GM12878 (cell line): Measurements from ENCODE around the gene TLE2. TPM values are rescaled to one million over a fixed set of nuclear protein-coding genes. Genes with fewer than 3 reads are reported as not detected.

Source experiments
- ATAC-seq: fragments of 200-7000 bp; cut with Tn5 transposase; 3 replicates; pipeline ENCODE4 v1.9.1; 2020; ENCODE audit warnings: mild to moderate bottlenecking, moderate library complexity
- BruUV-seq: library from RNA; stranded (reverse); fragments of 400-500 nt; replicated peaks from 2 replicates; lab custom pipeline; 2021; lab: Mats Ljungman, UMichigan
- CTCF ChIA-PET: fragments of 300-600 bp; sonication (Branson Sonifier 250); formaldehyde crosslinking; extraction: SDS; loops from one replicate; lab custom pipeline; 2021; ENCODE audit warnings: inconsistent platforms; lab: Yijun Ruan, JAX
- POLR2A ChIA-PET: fragments of 350-600 bp; formaldehyde crosslinking; extraction: SDS; loops from one replicate; lab custom pipeline; 2021; ENCODE audit warnings: inconsistent platforms; lab: Charles Lee
- RAD21 ChIA-PET: fragments of 300-600 bp; sonication (Branson Sonifier 250); formaldehyde crosslinking; loops from one replicate; lab custom pipeline; 2023; ENCODE audit warnings: antibody characterized with exemption; ENCODE audit not compliant: unreplicated experiment; lab: Charles Lee
- SMC1A ChIA-PET: fragments of 300-600 bp; sonication (Branson Sonifier 250); formaldehyde crosslinking; loops from one replicate; lab custom pipeline; 2023; ENCODE audit not compliant: unreplicated experiment, uncharacterized antibody; lab: Charles Lee
- DNase-seq: peaks from one replicate; pipeline ENCODE4 v3.0.0-alpha.2; 2011; ENCODE audit warnings: low read depth, low spot score
- FAIRE-seq: peaks from 3 replicates; lab custom pipeline; 2011; peaks lifted over from hg19 to GRCh38; lab: Jason Lieb, UNC
- H2AFZ ChIP-seq: 2 replicates; pipeline ENCODE4 v1.6.0; 2011; ENCODE audit warnings: low read depth, low read length, control low read depth; ENCODE audit not compliant: control insufficient read depth
- H3K27ac ChIP-seq: 2 replicates; pipeline ENCODE4 v1.5.1; 2011; ENCODE audit warnings: control low read depth; ENCODE audit not compliant: control insufficient read depth, insufficient read depth
- H3K27me3 ChIP-seq, 2 experiments: replicated peaks in 1 of 2; 2 replicates each; pipeline versions ENCODE4 v1.6.0 to v1.6.1; 2011; ENCODE audit warnings: low read length in 1 of 2; ENCODE audit not compliant: control insufficient read depth in 2 of 2, insufficient read depth in 2 of 2
- H3K36me3 ChIP-seq, 2 experiments: 2 replicates each; pipeline ENCODE4 v1.5.1; 2011; ENCODE audit warnings: low read length in 1 of 2; ENCODE audit not compliant: control insufficient read depth in 2 of 2, insufficient read depth in 2 of 2
- H3K4me1 ChIP-seq: 2 replicates; pipeline ENCODE4 v1.6.1; 2011; ENCODE audit warnings: mild to moderate bottlenecking, low read length, moderate library complexity, mixed read lengths; ENCODE audit not compliant: control insufficient read depth, insufficient read depth
- H3K4me2 ChIP-seq: 2 replicates; pipeline ENCODE4 v1.6.0; 2011; ENCODE audit warnings: control low read depth; ENCODE audit not compliant: control insufficient read depth, insufficient read depth
- H3K4me3 ChIP-seq: fragments of 200-600 bp; sonication (generic); 2 replicates; pipeline ENCODE4 v1.5.1; 2016
- H3K79me2 ChIP-seq: 2 replicates; pipeline ENCODE4 v1.6.0; 2011; ENCODE audit warnings: low read length; ENCODE audit not compliant: control insufficient read depth, insufficient read depth
- H3K9ac ChIP-seq: 2 replicates; pipeline ENCODE4 v1.8.0; 2011; ENCODE audit warnings: low read length, control low read depth, mixed read lengths; ENCODE audit not compliant: control insufficient read depth, insufficient read depth
- H3K9me3 ChIP-seq: replicated peaks from 3 replicates; pipeline ENCODE4 v1.5.1; 2011; ENCODE audit warnings: mild to moderate bottlenecking, low read length; ENCODE audit not compliant: control insufficient read depth, insufficient read depth
- H4K20me1 ChIP-seq: 2 replicates; pipeline ENCODE4 v1.6.0; 2011; ENCODE audit not compliant: control insufficient read depth, insufficient read depth
- BCL3 ChIP-seq: IDR thresholded peaks from 2 replicates; pipeline ENCODE4 v1.6.1; 2011; ENCODE audit warnings: borderline replicate concordance, low read depth, mild to moderate bottlenecking, moderate library complexity, low read length; ENCODE audit not compliant: insufficient read depth, poor library complexity, severe bottlenecking
- CBX3 ChIP-seq: fragments of 200-600 bp; sonication (generic); IDR thresholded peaks from 2 replicates; pipeline ENCODE4 v1.6.1; 2016; ENCODE audit warnings: low read depth, borderline replicate concordance
- CREB1 ChIP-seq: IDR thresholded peaks from 2 replicates; pipeline ENCODE4 v1.6.1; 2012; ENCODE audit warnings: low read depth, mild to moderate bottlenecking, inconsistent platforms
- FOS ChIP-seq: IDR thresholded peaks from 3 replicates; pipeline ENCODE4 v1.6.1; 2011; ENCODE audit warnings: borderline replicate concordance; ENCODE audit not compliant: insufficient read length; ENCODE audit errors: extremely low read depth
- IKZF1 ChIP-seq: fragments of 450-650 bp; conservative IDR thresholded peaks from 2 replicates; pipeline ENCODE4 v1.6.1; 2017; ENCODE audit warnings: antibody characterized with exemption, mild to moderate bottlenecking
- JUNB ChIP-seq: IDR thresholded peaks from 2 replicates; pipeline ENCODE4 v1.6.1; 2016; ENCODE audit warnings: antibody characterized with exemption, mild to moderate bottlenecking
- MEF2A ChIP-seq: IDR thresholded peaks from 2 replicates; pipeline ENCODE4 v1.6.1; 2011; ENCODE audit warnings: low read depth, mild to moderate bottlenecking, low read length, moderate library complexity; ENCODE audit not compliant: insufficient read depth
- NBN ChIP-seq: fragments of 450-650 bp; IDR thresholded peaks from 2 replicates; pipeline ENCODE4 v1.6.1; 2016
- RAD21 ChIP-seq: IDR thresholded peaks from 2 replicates; pipeline ENCODE4 v1.6.1; 2011; ENCODE audit warnings: mild to moderate bottlenecking, low read depth, low read length, moderate library complexity; ENCODE audit not compliant: insufficient read depth
- SMAD5 ChIP-seq: IDR thresholded peaks from 2 replicates; pipeline ENCODE4 v1.6.1; 2016; ENCODE audit warnings: antibody characterized with exemption, low read depth
- STAT1 ChIP-seq: fragments of 450-650 bp; conservative IDR thresholded peaks from 2 replicates; pipeline ENCODE4 v1.6.1; 2014; ENCODE audit warnings: antibody characterized with exemption, mild to moderate bottlenecking
- TCF3 ChIP-seq: IDR thresholded peaks from 2 replicates; pipeline ENCODE4 v1.6.1; 2012; ENCODE audit warnings: low read depth, mild to moderate bottlenecking, low read length, borderline replicate concordance; ENCODE audit not compliant: insufficient read depth
- ZSCAN29 ChIP-seq: fragments of 450-650 bp; IDR thresholded peaks from 2 replicates; pipeline ENCODE4 v1.6.1; 2017; ENCODE audit warnings: mild to moderate bottlenecking, moderate library complexity
- WGBS: methylation state at CpG from one replicate; pipeline ENCODE4 v1.1.6; 2016; ENCODE audit warnings: low lambda C conversion rate; ENCODE audit not compliant: insufficient replicate concordance, insufficient coverage; ENCODE audit errors: missing lambda C conversion rate; 5-methylcytosine and 5-hydroxymethylcytosine counted together
- in situ Hi-C: fragments of 300-500 bp; cut with MboI; formaldehyde crosslinking; loops from 9 replicates; pipeline ENCODE4 v1.14.3; 2018; ENCODE audit warnings: mixed read lengths
- intact Hi-C: fragments of 100-400 bp; cut with micrococcal nuclease; formaldehyde crosslinking; loops from one replicate; pipeline ENCODE4 v1.14.2; 2022; ENCODE audit not compliant: unreplicated experiment
- polyA plus RNA-seq, 11 experiments: library from polyadenylated mRNA; depleted of rRNA in 4 of 11; unstranded in 6 of 11; stranded (reverse) in 5 of 11; fragments of >200 nt; fragmentation: Nextera tagmentation in 4 of 11; fragmentation: Illumina TruSeq in 1 of 11; extraction: Ambion mirVana in 4 of 11; extraction: Trizol in 1 of 11; gene quantifications; 1 replicate in 1 of 11; 2 replicates in 10 of 11; pipeline versions ENCODE4 v1.2.1 to v1.2.3, GENCODE V29; 2011 to 2016; ENCODE audit warnings: inconsistent platforms in 2 of 11, missing spikeins in 2 of 11, low read depth in 1 of 11
- total RNA-seq, 4 experiments: library from RNA; depleted of rRNA in 3 of 4; stranded (reverse); fragments of >200 nt in 3 of 4; fragmentation: Illumina TruSeq in 1 of 4; extraction: Trizol in 1 of 4; gene quantifications; 2 replicates each; pipeline versions ENCODE4 v1.2.1 to v1.2.3, GENCODE V29; 2013 to 2021
- TF ChIP-seq, protein P1 (sequence below): IDR thresholded peaks from 2 replicates; pipeline ENCODE4 v1.6.1; 2011; ENCODE audit warnings: mild to moderate bottlenecking, low read depth, low read length, moderate library complexity; ENCODE audit not compliant: insufficient replicate concordance
- TF ChIP-seq, protein P2 (sequence below): fragments of 450-650 bp; conservative IDR thresholded peaks from 2 replicates; pipeline ENCODE4 v1.6.1; 2017; ENCODE audit warnings: mild to moderate bottlenecking, moderate library complexity
- TF ChIP-seq, protein P3 (sequence below): fragments of 450-650 bp; IDR thresholded peaks from 2 replicates; pipeline ENCODE4 v1.6.1; 2014; ENCODE audit warnings: mild to moderate bottlenecking

Gene TLE2
- total and polyA plus RNA-seq, 10 of the 15 experiments (the other 5 are each of a cell fraction or from before 2014, with no cell fraction given), result 0.05 to 0.21 (median 0.11) TPM; not detected in 5

- Histone ChIP-seq H2AFZ (peak overlapping the region; percentile 49; the same call in 1 of the 2 replicates), H3K27me3 (no peaks in the 10 kb centered on the region), H3K27ac (no peak overlapping the region), H3K4me3 (no peak overlapping the region), H4K20me1 (no peaks in the 10 kb centered on the region), H3K36me3 (no peaks in the 10 kb centered on the region), H3K9me3 (no peaks in the 10 kb centered on the region), H3K79me2 (no peaks in the 10 kb centered on the region), H3K4me1 (peaks cover 4% of the 10 kb centered on the region; the same call in 1 of the 2 replicates), H3K9ac (no peak overlapping the region), H3K4me2 (no peak overlapping the region)
- FAIRE-seq, result peak; percentile 56
- DNase-seq, result peak; percentile 65
- POLR2A ChIA-PET, result interaction anchor here (0.7 kb wide), 1 partner anchor 75 kb away, joined by 4 read pairs; no protein-coding TSS in a partner anchor
- in situ Hi-C loops, result loop anchor here (5.0 kb wide), 1 partner anchor 140 kb away; no protein-coding TSS in a partner anchor
- ATAC-seq, result peak; percentile 78
- RAD21 ChIA-PET, result interaction anchor here (1.0 to 1.8 kb wide), 6 partner anchors 11 to 163 kb away, joined by 3 to 10 read pairs (median 3); no protein-coding TSS in a partner anchor
- 42% methylated on average over 14 of the region's 17 CpGs for WGBS
- CTCF ChIA-PET, result interaction anchor here (0.6 to 3.0 kb wide), 12 partner anchors 8 to 198 kb away, joined by 3 to 33 read pairs (median 4); no protein-coding TSS in a partner anchor
- BruUV-seq, result no TSS peak
- SMC1A ChIA-PET, result interaction anchor here (1.2 to 2.6 kb wide), 3 partner anchors 113 to 166 kb away, joined by 3 to 9 read pairs (median 5); no protein-coding TSS in a partner anchor
- intact Hi-C loops, result loop anchor here (1.0 to 2.0 kb wide), 3 partner anchors 112 to 201 kb away; no protein-coding TSS in a partner anchor
- TF ChIP-seq, protein P1, sequence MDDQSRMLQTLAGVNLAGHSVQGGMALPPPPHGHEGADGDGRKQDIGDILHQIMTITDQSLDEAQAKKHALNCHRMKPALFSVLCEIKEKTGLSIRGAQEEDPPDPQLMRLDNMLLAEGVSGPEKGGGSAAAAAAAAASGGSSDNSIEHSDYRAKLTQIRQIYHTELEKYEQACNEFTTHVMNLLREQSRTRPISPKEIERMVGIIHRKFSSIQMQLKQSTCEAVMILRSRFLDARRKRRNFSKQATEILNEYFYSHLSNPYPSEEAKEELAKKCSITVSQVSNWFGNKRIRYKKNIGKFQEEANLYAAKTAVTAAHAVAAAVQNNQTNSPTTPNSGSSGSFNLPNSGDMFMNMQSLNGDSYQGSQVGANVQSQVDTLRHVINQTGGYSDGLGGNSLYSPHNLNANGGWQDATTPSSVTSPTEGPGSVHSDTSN, result no peak
- 0 out of 2 replicates have a peak, but pooled peaks have one; percentile 50 for TF ChIP-seq ZSCAN29
- TF ChIP-seq, protein P2, sequence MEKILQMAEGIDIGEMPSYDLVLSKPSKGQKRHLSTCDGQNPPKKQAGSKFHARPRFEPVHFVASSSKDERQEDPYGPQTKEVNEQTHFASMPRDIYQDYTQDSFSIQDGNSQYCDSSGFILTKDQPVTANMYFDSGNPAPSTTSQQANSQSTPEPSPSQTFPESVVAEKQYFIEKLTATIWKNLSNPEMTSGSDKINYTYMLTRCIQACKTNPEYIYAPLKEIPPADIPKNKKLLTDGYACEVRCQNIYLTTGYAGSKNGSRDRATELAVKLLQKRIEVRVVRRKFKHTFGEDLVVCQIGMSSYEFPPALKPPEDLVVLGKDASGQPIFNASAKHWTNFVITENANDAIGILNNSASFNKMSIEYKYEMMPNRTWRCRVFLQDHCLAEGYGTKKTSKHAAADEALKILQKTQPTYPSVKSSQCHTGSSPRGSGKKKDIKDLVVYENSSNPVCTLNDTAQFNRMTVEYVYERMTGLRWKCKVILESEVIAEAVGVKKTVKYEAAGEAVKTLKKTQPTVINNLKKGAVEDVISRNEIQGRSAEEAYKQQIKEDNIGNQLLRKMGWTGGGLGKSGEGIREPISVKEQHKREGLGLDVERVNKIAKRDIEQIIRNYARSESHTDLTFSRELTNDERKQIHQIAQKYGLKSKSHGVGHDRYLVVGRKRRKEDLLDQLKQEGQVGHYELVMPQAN, result no peak
- TF ChIP-seq MEF2A, result no peak
- TF ChIP-seq CBX3, result no peak
- peak; percentile 47; the same call in 1 of the 2 replicates for TF ChIP-seq JUNB
- no peak for TF ChIP-seq TCF3
- no peak for TF ChIP-seq FOS
- TF ChIP-seq, protein P3, sequence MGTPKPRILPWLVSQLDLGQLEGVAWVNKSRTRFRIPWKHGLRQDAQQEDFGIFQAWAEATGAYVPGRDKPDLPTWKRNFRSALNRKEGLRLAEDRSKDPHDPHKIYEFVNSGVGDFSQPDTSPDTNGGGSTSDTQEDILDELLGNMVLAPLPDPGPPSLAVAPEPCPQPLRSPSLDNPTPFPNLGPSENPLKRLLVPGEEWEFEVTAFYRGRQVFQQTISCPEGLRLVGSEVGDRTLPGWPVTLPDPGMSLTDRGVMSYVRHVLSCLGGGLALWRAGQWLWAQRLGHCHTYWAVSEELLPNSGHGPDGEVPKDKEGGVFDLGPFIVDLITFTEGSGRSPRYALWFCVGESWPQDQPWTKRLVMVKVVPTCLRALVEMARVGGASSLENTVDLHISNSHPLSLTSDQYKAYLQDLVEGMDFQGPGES, result no peak
- no peak for TF ChIP-seq BCL3
- TF ChIP-seq IKZF1, result peak; percentile 65
- peak; percentile 82 for TF ChIP-seq RAD21
- TF ChIP-seq NBN, result peak; percentile 97
- peak; percentile 98 for TF ChIP-seq CREB1
- TF ChIP-seq SMAD5, result no peak
- no peak for TF ChIP-seq STAT1
Measured at GRCh38 chr19:2962018-2962670, 66.9 kb downstream of the TLE2 start.
